Type B pancreatic cell (in vitro differentiated cells): ENCODE results near the gene ZFP62. TPM values are rescaled to one million over a fixed set of nuclear protein-coding genes. Genes with fewer than 3 reads are reported as not detected.
A peak's percentile ranks its signal among the peaks of the same experiment; 100 is the strongest.

ENCODE experiments used
- DNase-seq: peaks from one replicate; pipeline ENCODE4 v3.0.0; 2021; ENCODE audit warnings: mixed read lengths; ENCODE audit not compliant: unreplicated experiment; ENCODE audit errors: extremely low spot score
- H3K27ac Mint-ChIP-seq: 2 replicates; pipeline ENCODE4 v1.8.0; 2021; ENCODE audit warnings: mild to moderate bottlenecking, mixed read lengths
- H3K27me3 Mint-ChIP-seq: 2 replicates; pipeline ENCODE4 v1.8.0; 2021; ENCODE audit warnings: mixed read lengths
- H3K36me3 Mint-ChIP-seq: 2 replicates; pipeline ENCODE4 v1.8.0; 2021; ENCODE audit warnings: mixed read lengths
- H3K4me1 Mint-ChIP-seq: one replicate; pipeline ENCODE4 v1.8.0; 2021; ENCODE audit warnings: mixed read lengths; ENCODE audit not compliant: unreplicated experiment
- H3K4me3 Mint-ChIP-seq: 2 replicates; pipeline ENCODE4 v1.8.0; 2021; ENCODE audit warnings: mild to moderate bottlenecking, mixed read lengths
- H3K9me3 Mint-ChIP-seq: 2 replicates; pipeline ENCODE4 v1.8.0; 2021; ENCODE audit warnings: mixed read lengths
- total RNA-seq: library from RNA; stranded (reverse); gene quantifications from 2 replicates; pipeline ENCODE4 v1.2.1, GENCODE V29; 2021; ENCODE audit warnings: low replicate concordance
- TF ChIP-seq, protein P1 (sequence below): fragments of 200-600 bp; sonication (generic); conservative IDR thresholded peaks from 2 replicates; pipeline ENCODE4 v1.5.0; 2021; ENCODE audit warnings: antibody characterized with exemption, mild to moderate bottlenecking

ZFP62 gene
- total RNA-seq, 1 donor from 2014 or later = 49.8 TPM

DNA sequence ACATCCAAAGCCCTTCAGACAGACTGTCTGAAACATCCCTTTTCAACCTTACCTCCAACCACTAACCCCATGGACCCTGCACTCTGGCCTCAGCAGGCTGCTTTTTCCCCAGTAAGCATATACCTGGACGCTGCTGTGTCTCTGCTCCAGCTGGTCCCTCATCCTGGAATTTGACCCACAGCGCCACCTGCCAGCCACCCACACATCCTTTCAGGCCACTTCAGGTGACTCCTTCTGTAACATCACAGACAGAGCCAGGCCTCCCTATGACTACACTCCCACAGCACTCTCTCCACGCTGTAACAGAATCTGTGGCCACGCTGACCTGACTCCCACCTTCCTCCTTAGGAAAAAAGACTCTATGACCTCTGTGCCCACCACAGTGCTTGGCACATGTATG, 61.9 kb downstream of the ZFP62 start:
- H3K4me3 Mint-ChIP-seq = peak overlapping the region; percentile 7
- H3K27ac Mint-ChIP-seq = peak overlapping the region; percentile 56

DNA sequence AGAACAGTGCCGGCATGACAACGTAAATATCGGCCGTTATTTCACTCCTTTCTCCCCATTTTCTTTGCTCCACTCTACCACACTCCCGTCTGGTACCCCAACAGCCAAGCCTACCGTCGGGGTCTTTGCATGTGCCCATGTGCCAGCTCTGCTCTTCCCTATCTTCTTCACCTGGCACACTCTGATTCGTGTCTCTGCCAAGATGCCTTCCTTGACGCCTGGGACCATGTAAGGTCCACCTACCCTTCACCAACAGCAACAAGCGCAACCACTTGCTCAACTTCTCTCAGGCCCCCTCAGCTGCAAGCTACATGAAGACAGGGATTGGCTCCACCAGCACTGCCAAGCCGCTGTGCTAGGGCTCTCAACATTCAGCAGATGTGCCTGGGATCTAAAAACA, 62.9 kb downstream of the ZFP62 start:
- Mint-ChIP-seq H3K27me3 (no peaks in the 10 kb centered on the region), H3K36me3 (peaks cover 33% of the 10 kb centered on the region), H3K27ac (peak overlapping the region; percentile 44), H3K4me3 (no peak overlapping the region), H3K9me3 (no peaks in the 10 kb centered on the region), H3K4me1 (peaks cover 51% of the 10 kb centered on the region)
- no peak for DNase-seq
- TF ChIP-seq, protein P1, sequence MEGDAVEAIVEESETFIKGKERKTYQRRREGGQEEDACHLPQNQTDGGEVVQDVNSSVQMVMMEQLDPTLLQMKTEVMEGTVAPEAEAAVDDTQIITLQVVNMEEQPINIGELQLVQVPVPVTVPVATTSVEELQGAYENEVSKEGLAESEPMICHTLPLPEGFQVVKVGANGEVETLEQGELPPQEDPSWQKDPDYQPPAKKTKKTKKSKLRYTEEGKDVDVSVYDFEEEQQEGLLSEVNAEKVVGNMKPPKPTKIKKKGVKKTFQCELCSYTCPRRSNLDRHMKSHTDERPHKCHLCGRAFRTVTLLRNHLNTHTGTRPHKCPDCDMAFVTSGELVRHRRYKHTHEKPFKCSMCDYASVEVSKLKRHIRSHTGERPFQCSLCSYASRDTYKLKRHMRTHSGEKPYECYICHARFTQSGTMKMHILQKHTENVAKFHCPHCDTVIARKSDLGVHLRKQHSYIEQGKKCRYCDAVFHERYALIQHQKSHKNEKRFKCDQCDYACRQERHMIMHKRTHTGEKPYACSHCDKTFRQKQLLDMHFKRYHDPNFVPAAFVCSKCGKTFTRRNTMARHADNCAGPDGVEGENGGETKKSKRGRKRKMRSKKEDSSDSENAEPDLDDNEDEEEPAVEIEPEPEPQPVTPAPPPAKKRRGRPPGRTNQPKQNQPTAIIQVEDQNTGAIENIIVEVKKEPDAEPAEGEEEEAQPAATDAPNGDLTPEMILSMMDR = no peak

More for the DNA sequence above, 61.9 kb downstream of the ZFP62 start:
- Mint-ChIP-seq H3K36me3 (peaks cover 33% of the 10 kb centered on the region), H3K27me3 (no peaks in the 10 kb centered on the region), H3K9me3 (no peaks in the 10 kb centered on the region), H3K4me1 (peaks cover 53% of the 10 kb centered on the region)
- DNase-seq = no peak
- TF ChIP-seq, protein P1 = peak; percentile 36

Other genes starting within 250 kb of the ZFP62 start
- gene FLT4, start 211.7 kb downstream of the ZFP62 start, total RNA-seq = 0.45 and 3.4 TPM in 2 replicates
- gene OR2Y1, start 121.2 kb downstream of the ZFP62 start, total RNA-seq = not detected in 2 replicates
- 74.8 and 93.4 TPM in 2 replicates for gene MGAT1, start 58.5 kb downstream of the ZFP62 start, total RNA-seq
- gene BTNL8, start 37.9 kb upstream of the ZFP62 start, total RNA-seq = 0.87 and 2.0 TPM in 2 replicates
- 0.82 and 2.7 TPM in 2 replicates for gene BTNL3, start 127.6 kb upstream of the ZFP62 start, total RNA-seq
- gene BTNL9, start 179.0 kb upstream of the ZFP62 start, total RNA-seq = 0.19 and 0.39 TPM in 2 replicates